SK-N-SH treated with all-trans-retinoic acid at 6 μM for 48 hours (cell line): ENCODE results near the gene MED16.

Experiments
- ARNTL ChIP-seq: fragments of 450-650 bp; formaldehyde crosslinking; IDR thresholded peaks from 2 replicates; pipeline ENCODE4 v1.5.0; 2020; ENCODE audit warnings: low read depth, mild to moderate bottlenecking, moderate library complexity, borderline replicate concordance
- POU6F1 ChIP-seq: fragments of 250-450 bp; sonication (Bioruptor Pico); IDR thresholded peaks from 2 replicates; pipeline ENCODE4 v1.8.0; 2021; ENCODE audit warnings: low read depth, mild to moderate bottlenecking, moderate library complexity, borderline replicate concordance
- TF ChIP-seq, protein P1 (sequence below): fragments of 250-450 bp; sonication (Bioruptor Pico); IDR thresholded peaks from 2 replicates; pipeline ENCODE4 v1.8.0; 2020; ENCODE audit warnings: mild to moderate bottlenecking, moderate library complexity, borderline replicate concordance
- TF ChIP-seq, protein P2 (sequence below): fragments of 250-450 bp; sonication (Bioruptor Pico); IDR thresholded peaks from 2 replicates; pipeline ENCODE4 v1.5.0; 2020; ENCODE audit warnings: mild to moderate bottlenecking, moderate library complexity

DNA sequence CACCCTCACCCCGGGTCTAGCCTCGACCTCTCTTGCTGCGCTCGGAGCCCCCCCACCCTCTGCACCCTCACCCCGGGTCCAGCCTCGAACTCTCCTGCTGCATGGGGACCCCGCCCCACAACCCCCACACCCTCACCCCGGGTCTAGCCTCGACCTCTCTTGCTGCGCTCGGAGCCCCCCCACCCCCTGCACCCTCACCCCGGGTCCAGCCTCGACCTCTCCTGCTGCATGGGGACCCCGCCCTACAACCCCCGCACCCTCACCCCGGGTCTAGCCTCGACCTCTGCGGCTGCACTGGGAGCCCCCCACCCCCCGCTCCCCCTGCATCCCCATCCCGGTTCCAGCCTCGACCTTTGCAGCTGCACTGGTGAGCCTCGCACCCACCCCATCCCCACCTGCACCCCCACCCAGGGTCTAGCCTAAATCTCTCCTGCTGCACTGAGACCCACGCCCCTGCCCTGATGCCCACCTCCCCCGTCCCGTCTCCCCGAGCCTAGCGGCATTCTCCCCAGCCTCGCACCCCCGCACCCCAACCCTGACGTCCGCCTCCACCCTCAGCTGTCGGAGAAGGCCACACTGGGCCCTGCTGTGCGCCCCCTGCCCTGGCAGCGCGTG lies 31.7 kb downstream of the MED16 start:
- TF ChIP-seq, protein P1, sequence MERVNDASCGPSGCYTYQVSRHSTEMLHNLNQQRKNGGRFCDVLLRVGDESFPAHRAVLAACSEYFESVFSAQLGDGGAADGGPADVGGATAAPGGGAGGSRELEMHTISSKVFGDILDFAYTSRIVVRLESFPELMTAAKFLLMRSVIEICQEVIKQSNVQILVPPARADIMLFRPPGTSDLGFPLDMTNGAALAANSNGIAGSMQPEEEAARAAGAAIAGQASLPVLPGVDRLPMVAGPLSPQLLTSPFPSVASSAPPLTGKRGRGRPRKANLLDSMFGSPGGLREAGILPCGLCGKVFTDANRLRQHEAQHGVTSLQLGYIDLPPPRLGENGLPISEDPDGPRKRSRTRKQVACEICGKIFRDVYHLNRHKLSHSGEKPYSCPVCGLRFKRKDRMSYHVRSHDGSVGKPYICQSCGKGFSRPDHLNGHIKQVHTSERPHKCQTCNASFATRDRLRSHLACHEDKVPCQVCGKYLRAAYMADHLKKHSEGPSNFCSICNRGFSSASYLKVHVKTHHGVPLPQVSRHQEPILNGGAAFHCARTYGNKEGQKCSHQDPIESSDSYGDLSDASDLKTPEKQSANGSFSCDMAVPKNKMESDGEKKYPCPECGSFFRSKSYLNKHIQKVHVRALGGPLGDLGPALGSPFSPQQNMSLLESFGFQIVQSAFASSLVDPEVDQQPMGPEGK (CRISPR knock-in tag) = no peak
- no peak for TF ChIP-seq ARNTL
- TF ChIP-seq POU6F1 (CRISPR knock-in tag) = no peak
- TF ChIP-seq, protein P2, sequence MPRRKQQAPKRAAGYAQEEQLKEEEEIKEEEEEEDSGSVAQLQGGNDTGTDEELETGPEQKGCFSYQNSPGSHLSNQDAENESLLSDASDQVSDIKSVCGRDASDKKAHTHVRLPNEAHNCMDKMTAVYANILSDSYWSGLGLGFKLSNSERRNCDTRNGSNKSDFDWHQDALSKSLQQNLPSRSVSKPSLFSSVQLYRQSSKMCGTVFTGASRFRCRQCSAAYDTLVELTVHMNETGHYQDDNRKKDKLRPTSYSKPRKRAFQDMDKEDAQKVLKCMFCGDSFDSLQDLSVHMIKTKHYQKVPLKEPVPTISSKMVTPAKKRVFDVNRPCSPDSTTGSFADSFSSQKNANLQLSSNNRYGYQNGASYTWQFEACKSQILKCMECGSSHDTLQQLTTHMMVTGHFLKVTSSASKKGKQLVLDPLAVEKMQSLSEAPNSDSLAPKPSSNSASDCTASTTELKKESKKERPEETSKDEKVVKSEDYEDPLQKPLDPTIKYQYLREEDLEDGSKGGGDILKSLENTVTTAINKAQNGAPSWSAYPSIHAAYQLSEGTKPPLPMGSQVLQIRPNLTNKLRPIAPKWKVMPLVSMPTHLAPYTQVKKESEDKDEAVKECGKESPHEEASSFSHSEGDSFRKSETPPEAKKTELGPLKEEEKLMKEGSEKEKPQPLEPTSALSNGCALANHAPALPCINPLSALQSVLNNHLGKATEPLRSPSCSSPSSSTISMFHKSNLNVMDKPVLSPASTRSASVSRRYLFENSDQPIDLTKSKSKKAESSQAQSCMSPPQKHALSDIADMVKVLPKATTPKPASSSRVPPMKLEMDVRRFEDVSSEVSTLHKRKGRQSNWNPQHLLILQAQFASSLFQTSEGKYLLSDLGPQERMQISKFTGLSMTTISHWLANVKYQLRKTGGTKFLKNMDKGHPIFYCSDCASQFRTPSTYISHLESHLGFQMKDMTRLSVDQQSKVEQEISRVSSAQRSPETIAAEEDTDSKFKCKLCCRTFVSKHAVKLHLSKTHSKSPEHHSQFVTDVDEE = no peak
